ENCODE measurements around the gene NDUFB5. TPM values are rescaled to one million over a fixed set of nuclear protein-coding genes. Genes with fewer than 3 reads are reported as not detected.

The NDUFB5 gene
- total RNA-seq, 1 experiment from 2014 or later, result 116 TPM

DNA sequence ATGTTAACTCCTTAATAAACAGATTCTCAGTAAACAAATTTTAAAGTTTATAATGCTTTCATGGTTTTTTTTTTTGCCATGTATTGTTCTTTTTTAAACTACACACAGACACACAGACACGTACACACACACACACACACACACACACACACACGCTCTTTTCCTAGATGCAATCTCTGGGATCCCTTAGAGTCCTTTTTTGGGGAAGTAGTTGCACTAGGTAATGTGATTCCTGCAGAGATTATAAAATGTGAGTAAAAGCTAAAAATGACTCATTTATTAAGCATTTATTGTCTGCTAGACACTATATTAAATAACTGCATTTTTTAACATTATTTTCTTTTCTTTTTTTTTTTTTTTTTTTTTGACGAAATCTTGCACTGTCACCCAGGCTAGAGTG is 19.9 kb downstream of the NDUFB5 start:
- ChIA-PET POLR2A (no interaction called here), CTCF (no interaction called here), RAD21 (ENCODE audit: low non-redundant PET in 1 of 2, low total read pairs in 2 of 2, uncharacterized antibody in 2 of 2, unreplicated experiment in 2 of 2) (no interaction called here)
- H4K20me1 ChIP-seq (ENCODE audit: insufficient read depth), result no peaks in the 10 kb centered on the region
- no peak for TF ChIP-seq SRF (IDR thresholded peaks at IDR 0.05; ENCODE audit: low read depth)
- no peak for TF ChIP-seq EZH2 (IDR thresholded peaks at IDR 0.05)
- TF ChIP-seq, protein P1, sequence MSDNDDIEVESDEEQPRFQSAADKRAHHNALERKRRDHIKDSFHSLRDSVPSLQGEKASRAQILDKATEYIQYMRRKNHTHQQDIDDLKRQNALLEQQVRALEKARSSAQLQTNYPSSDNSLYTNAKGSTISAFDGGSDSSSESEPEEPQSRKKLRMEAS (IDR thresholded peaks at IDR 0.05), result no peak
- no peak for TF ChIP-seq ZFX (IDR thresholded peaks at IDR 0.05)
- TF ChIP-seq SP1 (IDR thresholded peaks at IDR 0.05; ENCODE audit: low read depth), result no peak
- TF ChIP-seq CBX3 (IDR thresholded peaks at IDR 0.05; ENCODE audit: low read depth), result no peak
- no peak for TF ChIP-seq TCF7L2 (IDR thresholded peaks at IDR 0.05; ENCODE audit: borderline replicate concordance, extremely low read depth, insufficient read depth, insufficient read length)
- no peak for TF ChIP-seq ZNF274 (IDR thresholded peaks at IDR 0.05; ENCODE audit: low read depth, low read length)
- TF ChIP-seq POLR2AphosphoS5 (IDR thresholded peaks at IDR 0.05; ENCODE audit: low read depth, low read length), result no peak
- TF ChIP-seq YY1 (IDR thresholded peaks at IDR 0.05; ENCODE audit: extremely low read depth, insufficient replicate concordance, low read depth, low read length), result no peak
- no peak for TF ChIP-seq RAD21 (IDR thresholded peaks at IDR 0.05; ENCODE audit: low read depth)
- no peaks in the 10 kb centered on the region for H3K9me3 ChIP-seq (ENCODE audit: control insufficient read depth in 1 of 2, insufficient read depth in 1 of 2, low read depth in 1 of 2, low read length in 2 of 2)
- peaks cover 8 to 13% of the 10 kb centered on the region in 2 experiments; a peak in 3 of 4 replicates for H3K36me3 ChIP-seq (ENCODE audit: control insufficient read depth in 1 of 2, insufficient read depth in 2 of 2, low read length in 2 of 2)
- no peaks in the 10 kb centered on the region for H3K4me1 ChIP-seq (ENCODE audit: control insufficient read depth in 1 of 2, insufficient read depth in 2 of 2, low read length in 2 of 2)
- no peak for ATAC-seq
- H3K79me2 ChIP-seq (ENCODE audit: insufficient read depth, low read length), result peaks cover 3% of the 10 kb centered on the region; the same call in 1 of the 2 replicates
- H3K4me2 ChIP-seq (ENCODE audit: low read length), result no peak overlapping the region
- H3K27me3 ChIP-seq (ENCODE audit: insufficient read depth, low read length), result no peaks in the 10 kb centered on the region
- H3K4me3 ChIP-seq (replicated peaks in 1 of 2; ENCODE audit: low read depth in 1 of 2, low read length in 2 of 2), result no peak overlapping the region
- no TSS peak for BruUV-seq (replicated peaks)
- no peak overlapping the region for H3K9ac ChIP-seq (ENCODE audit: low read length)
- H3K27ac ChIP-seq (ENCODE audit: low read depth, low read length), result no peak overlapping the region
- H3K9me2 ChIP-seq (ENCODE audit: insufficient read depth), result no peaks in the 10 kb centered on the region
- intact Hi-C loops (cut with micrococcal nuclease), result no loop called here
- DNase-seq (ENCODE audit: low read depth, low spot score), result no peak
- H2AFZ ChIP-seq (ENCODE audit: low read depth, low read length, poor library complexity, severe bottlenecking), result no peak overlapping the region

- ChIA-PET CTCF (no interaction called here), POLR2A (no interaction called here), RAD21 (ENCODE audit: low non-redundant PET in 1 of 2, low total read pairs in 2 of 2, uncharacterized antibody in 2 of 2, unreplicated experiment in 2 of 2) (no interaction called here)
- intact Hi-C loops (cut with micrococcal nuclease), result no loop called here
- no peaks in the 10 kb centered on the region for H3K79me2 ChIP-seq (ENCODE audit: insufficient read depth, low read length)
- H3K9me3 ChIP-seq (ENCODE audit: control insufficient read depth in 1 of 2, insufficient read depth in 1 of 2, low read depth in 1 of 2, low read length in 2 of 2), result no peaks in the 10 kb centered on the region
- H3K9me2 ChIP-seq (ENCODE audit: insufficient read depth), result no peaks in the 10 kb centered on the region
- H3K27me3 ChIP-seq (ENCODE audit: insufficient read depth, low read length), result no peaks in the 10 kb centered on the region
- BruUV-seq (replicated peaks), result no TSS peak
- no peak overlapping the region for H3K27ac ChIP-seq (ENCODE audit: low read depth, low read length)
- ATAC-seq (no peak), DNase-seq (ENCODE audit: low read depth, low spot score) (no peak)
- TF ChIP-seq EGR1 (IDR thresholded peaks at IDR 0.05; ENCODE audit: low read depth) (no peak), ELF1 (IDR thresholded peaks at IDR 0.05; ENCODE audit: borderline replicate concordance, low read depth) (no peak), SRF (IDR thresholded peaks at IDR 0.05; ENCODE audit: low read depth) (no peak), CEBPB (IDR thresholded peaks at IDR 0.05; ENCODE audit: low read depth) (no peak), EZH2 (IDR thresholded peaks at IDR 0.05) (no peak)
- no peak overlapping the region for H2AFZ ChIP-seq (ENCODE audit: low read depth, low read length, poor library complexity, severe bottlenecking)
- H3K9ac ChIP-seq (ENCODE audit: low read length), result no peak overlapping the region
- no peaks in the 10 kb centered on the region for H4K20me1 ChIP-seq (ENCODE audit: insufficient read depth)
- H3K4me1 ChIP-seq (ENCODE audit: control insufficient read depth in 1 of 2, insufficient read depth in 2 of 2, low read length in 2 of 2), result no peaks in the 10 kb centered on the region
- no peak overlapping the region for H3K4me2 ChIP-seq (ENCODE audit: low read length)
- no peaks in the 10 kb centered on the region for H3K36me3 ChIP-seq (ENCODE audit: control insufficient read depth in 1 of 2, insufficient read depth in 2 of 2, low read length in 2 of 2)
- H3K4me3 ChIP-seq (replicated peaks in 1 of 2; ENCODE audit: low read depth in 1 of 2, low read length in 2 of 2), result no peak overlapping the region
Measured at GRCh38 chr3:179630753-179631451, 26.3 kb downstream of the NDUFB5 start.
